Loucy (cell line): ENCODE measurements around the gene TOM1L2.

Experiments
- H2AFZ ChIP-seq: fragments of 200-600 bp; sonication (generic); 2 replicates; pipeline ENCODE4 v1.6.0; 2016; ENCODE audit warnings: antibody characterized with exemption, mild to moderate bottlenecking, low read length, moderate library complexity
- H3F3A ChIP-seq: fragments of 200-600 bp; 2 replicates; pipeline ENCODE4 v1.6.0; 2016; ENCODE audit warnings: antibody characterized with exemption, low read depth, mild to moderate bottlenecking
- H3K27me3 ChIP-seq: fragments of 200-600 bp; sonication (generic); 2 replicates; pipeline ENCODE4 v1.6.1; 2014; ENCODE audit warnings: low read length, mild to moderate bottlenecking; ENCODE audit not compliant: insufficient read depth, poor library complexity, severe bottlenecking
- H3K36me3 ChIP-seq: fragments of 200-600 bp; sonication (generic); 2 replicates; pipeline ENCODE4 v1.6.1; 2016; ENCODE audit warnings: low read length; ENCODE audit not compliant: insufficient read depth
- H3K4me1 ChIP-seq: fragments of 200-600 bp; sonication (generic); 2 replicates; pipeline ENCODE4 v1.5.1; 2014; ENCODE audit warnings: low read length, mild to moderate bottlenecking; ENCODE audit not compliant: insufficient read depth, poor library complexity, severe bottlenecking
- H3K4me2 ChIP-seq: fragments of 200-600 bp; sonication (generic); 2 replicates; pipeline ENCODE4 v1.6.0; 2014; ENCODE audit warnings: antibody characterized with exemption, low read length, low read depth, mild to moderate bottlenecking; ENCODE audit not compliant: poor library complexity, severe bottlenecking
- H3K4me3 ChIP-seq: fragments of 200-600 bp; sonication (generic); 2 replicates; pipeline ENCODE4 v1.5.1; 2014; ENCODE audit warnings: low read length, mild to moderate bottlenecking, mixed read lengths; ENCODE audit not compliant: poor library complexity, severe bottlenecking
- H3K79me2 ChIP-seq: fragments of 200-600 bp; sonication (generic); 2 replicates; pipeline ENCODE4 v1.6.1; 2014; ENCODE audit warnings: low read length; ENCODE audit not compliant: insufficient read depth
- H3K9ac ChIP-seq: fragments of 200-600 bp; sonication (generic); 2 replicates; pipeline ENCODE4 v1.6.0; 2014; ENCODE audit warnings: mild to moderate bottlenecking, low read depth, low read length, moderate library complexity; ENCODE audit not compliant: poor library complexity, severe bottlenecking
- H3K9me2 ChIP-seq: fragments of 200-600 bp; sonication (generic); replicated peaks from 2 replicates; pipeline ENCODE4 v1.6.1; 2016; ENCODE audit warnings: low read depth, low read length, mixed read lengths
- H3K9me3 ChIP-seq: fragments of 200-600 bp; sonication (generic); 2 replicates; pipeline ENCODE4 v1.6.1; 2014; ENCODE audit warnings: mild to moderate bottlenecking, antibody characterized with exemption, low read length, low read depth; ENCODE audit not compliant: insufficient read depth
- H4K20me1 ChIP-seq: fragments of 200-600 bp; sonication (generic); 2 replicates; pipeline ENCODE4 v1.6.0; 2014; ENCODE audit warnings: antibody characterized with exemption, low read length, mild to moderate bottlenecking; ENCODE audit not compliant: insufficient read depth, poor library complexity, severe bottlenecking
- CTCF ChIP-seq: fragments of 200-600 bp; sonication (generic); conservative IDR thresholded peaks from 2 replicates; pipeline ENCODE4 v1.5.1; 2014; ENCODE audit warnings: mild to moderate bottlenecking, antibody characterized with exemption, low read length
- EZH2phosphoT487 ChIP-seq: fragments of 200-600 bp; IDR thresholded peaks from 2 replicates; pipeline ENCODE4 v1.6.1; 2018; ENCODE audit warnings: antibody characterized with exemption, mild to moderate bottlenecking, moderate library complexity, borderline replicate concordance

TOM1L2 gene

GRCh38 chr17:17892009-17892408 lies 80.2 kb downstream of the TOM1L2 start:
- Histone ChIP-seq H2AFZ (no peak overlapping the region), H3K79me2 (no peaks in the 10 kb centered on the region), H3K9ac (no peak overlapping the region), H3K4me2 (no peak overlapping the region), H3K9me2 (no peaks in the 10 kb centered on the region), H3K4me3 (no peak overlapping the region), H3F3A (no peaks in the 10 kb centered on the region), H3K9me3 (no peaks in the 10 kb centered on the region), H4K20me1 (no peaks in the 10 kb centered on the region), H3K27me3 (no peaks in the 10 kb centered on the region), H3K4me1 (no peaks in the 10 kb centered on the region), H3K36me3 (no peaks in the 10 kb centered on the region; the same call in 1 of the 2 replicates)
- TF ChIP-seq EZH2phosphoT487 = no peak
- no peak for TF ChIP-seq CTCF

- no peak overlapping the region for H3K9ac ChIP-seq
- H3K79me2 ChIP-seq = no peaks in the 10 kb centered on the region
- no peak overlapping the region for H3K4me2 ChIP-seq
- no peak overlapping the region for H3K4me3 ChIP-seq
- TF ChIP-seq CTCF = peak; percentile 84
- no peak for TF ChIP-seq EZH2phosphoT487
- no peaks in the 10 kb centered on the region for H4K20me1 ChIP-seq
- H3F3A ChIP-seq = no peaks in the 10 kb centered on the region
- H2AFZ ChIP-seq = no peak overlapping the region
- no peaks in the 10 kb centered on the region for H3K9me3 ChIP-seq
- H3K4me1 ChIP-seq = no peaks in the 10 kb centered on the region
- no peaks in the 10 kb centered on the region for H3K27me3 ChIP-seq
- no peaks in the 10 kb centered on the region; the same call in 1 of the 2 replicates for H3K36me3 ChIP-seq
- H3K9me2 ChIP-seq = no peaks in the 10 kb centered on the region
These were observed 81.1 kb downstream of the TOM1L2 start for GRCh38 chr17:17890773-17891759.

DNA sequence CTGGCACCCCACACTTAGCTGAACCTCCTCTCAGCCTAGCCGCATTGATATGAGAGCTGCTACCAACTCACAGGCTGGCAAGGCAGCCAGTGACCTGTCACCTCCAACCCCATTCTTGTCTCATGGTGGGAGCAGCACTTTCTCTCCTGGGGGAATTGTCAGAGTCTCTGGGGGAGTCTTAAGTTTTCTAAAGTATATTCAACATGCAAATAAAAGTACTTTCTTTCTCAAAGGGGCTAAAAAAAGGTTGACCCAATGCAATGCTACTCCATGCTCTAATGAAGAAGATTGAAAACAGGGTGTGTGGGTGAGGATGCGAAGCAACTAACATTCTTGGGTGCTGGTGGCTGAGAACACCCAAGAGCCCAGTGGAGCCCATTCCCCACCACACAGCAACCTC lies 82.3 kb downstream of the TOM1L2 start:
- Histone ChIP-seq H3K4me3 (no peak overlapping the region), H3K36me3 (no peaks in the 10 kb centered on the region; the same call in 1 of the 2 replicates), H3F3A (no peaks in the 10 kb centered on the region), H4K20me1 (no peaks in the 10 kb centered on the region), H3K4me1 (no peaks in the 10 kb centered on the region), H3K9me2 (no peaks in the 10 kb centered on the region), H2AFZ (no peak overlapping the region), H3K79me2 (no peaks in the 10 kb centered on the region), H3K4me2 (no peak overlapping the region), H3K9me3 (no peaks in the 10 kb centered on the region), H3K27me3 (no peaks in the 10 kb centered on the region), H3K9ac (no peak overlapping the region)
- TF ChIP-seq CTCF (no peak), EZH2phosphoT487 (no peak)
